A549 (cell line): ENCODE results near the gene ELP5.

Experiments
- RNF2 ChIP-seq: fragments of 200-600 bp; sonication (generic); IDR thresholded peaks from 2 replicates; pipeline ENCODE4 v1.6.1; 2016; ENCODE audit warnings: low read depth, mild to moderate bottlenecking, antibody characterized with exemption, moderate library complexity, borderline replicate concordance
- SMC3 ChIP-seq: fragments of >200 bp; sonication (Bioruptor Twin); formaldehyde crosslinking; IDR thresholded peaks from 3 replicates; pipeline ENCODE4 v1.6.1; 2018; ENCODE audit warnings: inconsistent platforms
- SREBF2 ChIP-seq: fragments of 450-650 bp; IDR thresholded peaks from 2 replicates; pipeline ENCODE4 v1.6.1; 2014; ENCODE audit warnings: mild to moderate bottlenecking, moderate library complexity

- TF ChIP-seq SMC3 = peak; percentile 98
- TF ChIP-seq RNF2 = no peak
- no peak for TF ChIP-seq SREBF2
Observed at GRCh38 chr17:7280519-7281073, 28.6 kb downstream of the ELP5 start.
